GM12878 (cell line): Measurements from ENCODE around the gene MYO7A. TPM values are rescaled to one million over a fixed set of nuclear protein-coding genes. Genes with fewer than 3 reads are reported as not detected.

Experiments
- ATAC-seq: fragments of 200-7000 bp; cut with Tn5 transposase; 3 replicates; pipeline ENCODE4 v1.9.1; 2020; ENCODE audit warnings: mild to moderate bottlenecking, moderate library complexity
- BruUV-seq: library from RNA; stranded (reverse); fragments of 400-500 nt; replicated peaks from 2 replicates; lab custom pipeline; 2021; lab: Mats Ljungman, UMichigan
- CTCF ChIA-PET: fragments of 300-600 bp; sonication (Branson Sonifier 250); formaldehyde crosslinking; extraction: SDS; loops from one replicate; lab custom pipeline; 2021; ENCODE audit warnings: inconsistent platforms; lab: Yijun Ruan, JAX
- POLR2A ChIA-PET: fragments of 350-600 bp; formaldehyde crosslinking; extraction: SDS; loops from one replicate; lab custom pipeline; 2021; ENCODE audit warnings: inconsistent platforms; lab: Charles Lee
- RAD21 ChIA-PET: fragments of 300-600 bp; sonication (Branson Sonifier 250); formaldehyde crosslinking; loops from one replicate; lab custom pipeline; 2023; ENCODE audit warnings: antibody characterized with exemption; ENCODE audit not compliant: unreplicated experiment; lab: Charles Lee
- SMC1A ChIA-PET: fragments of 300-600 bp; sonication (Branson Sonifier 250); formaldehyde crosslinking; loops from one replicate; lab custom pipeline; 2023; ENCODE audit not compliant: unreplicated experiment, uncharacterized antibody; lab: Charles Lee
- DNase-seq: peaks from one replicate; pipeline ENCODE4 v3.0.0-alpha.2; 2011; ENCODE audit warnings: low read depth, low spot score
- FAIRE-seq: peaks from 3 replicates; lab custom pipeline; 2011; peaks lifted over from hg19 to GRCh38; lab: Jason Lieb, UNC
- H2AFZ ChIP-seq: 2 replicates; pipeline ENCODE4 v1.6.0; 2011; ENCODE audit warnings: low read depth, low read length, control low read depth; ENCODE audit not compliant: control insufficient read depth
- H3K27ac ChIP-seq: 2 replicates; pipeline ENCODE4 v1.5.1; 2011; ENCODE audit warnings: control low read depth; ENCODE audit not compliant: control insufficient read depth, insufficient read depth
- H3K27me3 ChIP-seq, 2 experiments: replicated peaks in 1 of 2; 2 replicates each; pipeline versions ENCODE4 v1.6.0 to v1.6.1; 2011; ENCODE audit warnings: low read length in 1 of 2; ENCODE audit not compliant: control insufficient read depth in 2 of 2, insufficient read depth in 2 of 2
- H3K36me3 ChIP-seq, 2 experiments: 2 replicates each; pipeline ENCODE4 v1.5.1; 2011; ENCODE audit warnings: low read length in 1 of 2; ENCODE audit not compliant: control insufficient read depth in 2 of 2, insufficient read depth in 2 of 2
- H3K4me1 ChIP-seq: 2 replicates; pipeline ENCODE4 v1.6.1; 2011; ENCODE audit warnings: mild to moderate bottlenecking, low read length, moderate library complexity, mixed read lengths; ENCODE audit not compliant: control insufficient read depth, insufficient read depth
- H3K4me2 ChIP-seq: 2 replicates; pipeline ENCODE4 v1.6.0; 2011; ENCODE audit warnings: control low read depth; ENCODE audit not compliant: control insufficient read depth, insufficient read depth
- H3K4me3 ChIP-seq: fragments of 200-600 bp; sonication (generic); 2 replicates; pipeline ENCODE4 v1.5.1; 2016
- H3K79me2 ChIP-seq: 2 replicates; pipeline ENCODE4 v1.6.0; 2011; ENCODE audit warnings: low read length; ENCODE audit not compliant: control insufficient read depth, insufficient read depth
- H3K9ac ChIP-seq: 2 replicates; pipeline ENCODE4 v1.8.0; 2011; ENCODE audit warnings: low read length, control low read depth, mixed read lengths; ENCODE audit not compliant: control insufficient read depth, insufficient read depth
- H3K9me3 ChIP-seq: replicated peaks from 3 replicates; pipeline ENCODE4 v1.5.1; 2011; ENCODE audit warnings: mild to moderate bottlenecking, low read length; ENCODE audit not compliant: control insufficient read depth, insufficient read depth
- H4K20me1 ChIP-seq: 2 replicates; pipeline ENCODE4 v1.6.0; 2011; ENCODE audit not compliant: control insufficient read depth, insufficient read depth
- CEBPB ChIP-seq, 2 experiments: fragments of 150-350 bp in 1 of 2; IDR thresholded peaks; 2 replicates each; pipeline ENCODE4 v1.6.1; 2012 to 2014; ENCODE audit warnings: low read depth in 2 of 2, low read length in 2 of 2, borderline replicate concordance in 1 of 2, inconsistent platforms in 1 of 2
- CHD1 ChIP-seq: IDR thresholded peaks from 2 replicates; pipeline ENCODE4 v1.6.1; 2012; ENCODE audit warnings: low read depth, low read length, improper control_type of control experiment
- ETV6 ChIP-seq, 2 experiments: fragments of 450-650 bp in 1 of 2; IDR thresholded peaks in 1 of 2; conservative IDR thresholded peaks in 1 of 2; 2 replicates each; pipeline ENCODE4 v1.6.1; 2014; ENCODE audit warnings: antibody characterized with exemption in 1 of 2, borderline replicate concordance in 1 of 2, low read depth in 1 of 2, mild to moderate bottlenecking in 1 of 2, moderate library complexity in 1 of 2
- GABPA ChIP-seq: IDR thresholded peaks from 2 replicates; pipeline ENCODE4 v1.6.1; 2014; ENCODE audit warnings: antibody characterized with exemption, low read depth, mild to moderate bottlenecking, inconsistent platforms
- IKZF2 ChIP-seq, 2 experiments: fragments of 450-650 bp; IDR thresholded peaks; 2 replicates each; pipeline ENCODE4 v1.6.1; 2017; ENCODE audit warnings: mild to moderate bottlenecking in 2 of 2, moderate library complexity in 2 of 2
- PAX8 ChIP-seq: fragments of 450-650 bp; IDR thresholded peaks from 2 replicates; pipeline ENCODE4 v1.6.1; 2017; ENCODE audit warnings: mild to moderate bottlenecking, moderate library complexity
- RAD51 ChIP-seq: fragments of 450-650 bp; IDR thresholded peaks from 2 replicates; pipeline ENCODE4 v1.6.1; 2016; ENCODE audit warnings: moderate library complexity, mild to moderate bottlenecking, inconsistent platforms
- SMAD5 ChIP-seq: IDR thresholded peaks from 2 replicates; pipeline ENCODE4 v1.6.1; 2016; ENCODE audit warnings: antibody characterized with exemption, low read depth
- SPI1 ChIP-seq: IDR thresholded peaks from 2 replicates; pipeline ENCODE4 v1.6.1; 2011; ENCODE audit warnings: low read depth, mild to moderate bottlenecking, low read length, moderate library complexity, borderline replicate concordance; ENCODE audit not compliant: insufficient read depth
- TCF3 ChIP-seq: IDR thresholded peaks from 2 replicates; pipeline ENCODE4 v1.6.1; 2012; ENCODE audit warnings: low read depth, mild to moderate bottlenecking, low read length, borderline replicate concordance; ENCODE audit not compliant: insufficient read depth
- WGBS: methylation state at CpG from one replicate; pipeline ENCODE4 v1.1.6; 2016; ENCODE audit warnings: low lambda C conversion rate; ENCODE audit not compliant: insufficient replicate concordance, insufficient coverage; ENCODE audit errors: missing lambda C conversion rate; 5-methylcytosine and 5-hydroxymethylcytosine counted together
- in situ Hi-C: fragments of 300-500 bp; cut with MboI; formaldehyde crosslinking; loops from 9 replicates; pipeline ENCODE4 v1.14.3; 2018; ENCODE audit warnings: mixed read lengths
- intact Hi-C: fragments of 100-400 bp; cut with micrococcal nuclease; formaldehyde crosslinking; loops from one replicate; pipeline ENCODE4 v1.14.2; 2022; ENCODE audit not compliant: unreplicated experiment
- polyA plus RNA-seq, 11 experiments: library from polyadenylated mRNA; depleted of rRNA in 4 of 11; unstranded in 6 of 11; stranded (reverse) in 5 of 11; fragments of >200 nt; fragmentation: Nextera tagmentation in 4 of 11; fragmentation: Illumina TruSeq in 1 of 11; extraction: Ambion mirVana in 4 of 11; extraction: Trizol in 1 of 11; gene quantifications; 1 replicate in 1 of 11; 2 replicates in 10 of 11; pipeline versions ENCODE4 v1.2.1 to v1.2.3, GENCODE V29; 2011 to 2016; ENCODE audit warnings: inconsistent platforms in 2 of 11, missing spikeins in 2 of 11, low read depth in 1 of 11
- total RNA-seq, 4 experiments: library from RNA; depleted of rRNA in 3 of 4; stranded (reverse); fragments of >200 nt in 3 of 4; fragmentation: Illumina TruSeq in 1 of 4; extraction: Trizol in 1 of 4; gene quantifications; 2 replicates each; pipeline versions ENCODE4 v1.2.1 to v1.2.3, GENCODE V29; 2013 to 2021
- TF ChIP-seq, protein P1 (sequence below): fragments of 450-650 bp; IDR thresholded peaks from 2 replicates; pipeline ENCODE4 v1.6.1; 2014; ENCODE audit warnings: mild to moderate bottlenecking
- TF ChIP-seq, protein P2 (sequence below): fragments of 450-650 bp; IDR thresholded peaks from 2 replicates; pipeline ENCODE4 v1.6.1; 2017; ENCODE audit warnings: mild to moderate bottlenecking, low read depth, inconsistent platforms; ENCODE audit not compliant: poor library complexity, severe bottlenecking

MYO7A gene
- total and polyA plus RNA-seq, 10 of the 15 experiments (the other 5 are each of a cell fraction or from before 2014, with no cell fraction given), result 0.01 to 0.21 (median 0.04) TPM; not detected in 6

DNA sequence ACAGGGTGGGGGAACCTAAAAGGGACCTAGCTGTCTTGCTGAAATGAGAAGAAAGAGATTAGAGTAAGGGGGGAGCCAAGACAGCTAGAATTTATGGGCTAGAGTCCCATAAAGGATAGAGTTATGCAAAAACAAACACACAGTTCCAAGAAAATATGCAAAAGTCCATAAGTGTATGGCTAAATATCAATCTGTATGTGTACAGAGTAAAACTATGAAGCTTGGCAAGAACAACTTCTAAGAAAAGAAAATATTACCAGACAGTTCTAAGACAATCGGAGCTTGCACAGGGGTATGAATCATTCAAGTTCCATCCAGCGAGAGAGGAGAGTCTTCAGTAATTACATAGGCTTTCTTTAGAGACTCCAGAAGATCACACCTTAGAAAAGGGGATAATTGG is 131.6 kb downstream of the MYO7A start:
- WGBS, result 63% methylated on average over 2 of the region's 2 CpGs

DNA sequence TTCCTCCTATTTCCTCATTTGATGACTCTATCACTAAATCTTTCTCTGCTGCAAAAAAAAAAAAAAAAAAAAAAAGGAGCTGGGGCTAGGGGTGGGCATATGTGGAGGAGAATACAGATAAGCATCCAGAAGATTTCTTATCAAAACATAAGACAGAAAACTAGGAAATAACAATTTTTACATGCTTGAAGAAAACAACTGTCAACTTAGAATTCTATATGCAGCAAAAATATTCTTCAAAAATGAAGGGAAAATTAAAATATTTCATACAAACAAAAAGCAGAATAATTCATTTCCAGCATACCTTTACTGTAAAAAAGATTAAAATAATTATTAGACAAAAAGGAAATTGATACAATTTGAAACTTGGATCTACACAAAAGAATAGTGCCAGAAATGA is 134.8 kb downstream of the MYO7A start:
- CTCF ChIA-PET, result interaction anchor here (0.5 to 0.8 kb wide), 3 partner anchors 13 to 235 kb away, joined by 3 to 5 read pairs (median 3); no protein-coding TSS in a partner anchor
- intact Hi-C loops (no loop called here), in situ Hi-C loops (no loop called here)
- no peak for DNase-seq
- no peak overlapping the region for H3K27ac ChIP-seq
- H3K4me1 ChIP-seq, result no peaks in the 10 kb centered on the region
- no peak overlapping the region for H2AFZ ChIP-seq
- no peaks in the 10 kb centered on the region for H4K20me1 ChIP-seq
- no peaks in the 10 kb centered on the region for H3K36me3 ChIP-seq
- no peak overlapping the region for H3K4me2 ChIP-seq
- POLR2A ChIA-PET, result interaction anchor here (0.6 kb wide), 1 partner anchor 45 kb away, joined by 5 read pairs; no protein-coding TSS in a partner anchor
- RAD21 ChIA-PET, result no interaction called here
- no peaks in the 10 kb centered on the region for H3K79me2 ChIP-seq
- SMC1A ChIA-PET, result interaction anchor here (1.9 kb wide), 1 partner anchor 8 kb away, joined by 6 read pairs; no protein-coding TSS in a partner anchor
- BruUV-seq, result no TSS peak
- peaks cover 1% of the 10 kb centered on the region; the same call in 2 of the 3 replicates for H3K9me3 ChIP-seq
- FAIRE-seq, result no peak
- H3K27me3 ChIP-seq, result peaks cover 0 to 2% of the 10 kb centered on the region in 2 experiments; a peak in 1 of 4 replicates
- H3K9ac ChIP-seq, result no peak overlapping the region
- no peak overlapping the region for H3K4me3 ChIP-seq
- ATAC-seq, result no peak
- TF ChIP-seq CEBPB (IDR thresholded peaks at IDR 0.05; ENCODE audit: borderline replicate concordance in 1 of 2, low read depth in 2 of 2, low read length in 2 of 2) (no peak), ETV6 (conservative IDR thresholded peaks at IDR 0.05 in 1 of 2, IDR thresholded peaks at IDR 0.05 in 1 of 2; ENCODE audit: borderline replicate concordance in 1 of 2, low read depth in 1 of 2) (no peak), IKZF2 (IDR thresholded peaks at IDR 0.05) (no peak), SPI1 (no peak), TCF3 (no peak), CHD1 (no peak), PAX8 (no peak), SMAD5 (no peak), GABPA (no peak)
- TF ChIP-seq, protein P1, sequence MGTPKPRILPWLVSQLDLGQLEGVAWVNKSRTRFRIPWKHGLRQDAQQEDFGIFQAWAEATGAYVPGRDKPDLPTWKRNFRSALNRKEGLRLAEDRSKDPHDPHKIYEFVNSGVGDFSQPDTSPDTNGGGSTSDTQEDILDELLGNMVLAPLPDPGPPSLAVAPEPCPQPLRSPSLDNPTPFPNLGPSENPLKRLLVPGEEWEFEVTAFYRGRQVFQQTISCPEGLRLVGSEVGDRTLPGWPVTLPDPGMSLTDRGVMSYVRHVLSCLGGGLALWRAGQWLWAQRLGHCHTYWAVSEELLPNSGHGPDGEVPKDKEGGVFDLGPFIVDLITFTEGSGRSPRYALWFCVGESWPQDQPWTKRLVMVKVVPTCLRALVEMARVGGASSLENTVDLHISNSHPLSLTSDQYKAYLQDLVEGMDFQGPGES, result no peak
- TF ChIP-seq, protein P2, sequence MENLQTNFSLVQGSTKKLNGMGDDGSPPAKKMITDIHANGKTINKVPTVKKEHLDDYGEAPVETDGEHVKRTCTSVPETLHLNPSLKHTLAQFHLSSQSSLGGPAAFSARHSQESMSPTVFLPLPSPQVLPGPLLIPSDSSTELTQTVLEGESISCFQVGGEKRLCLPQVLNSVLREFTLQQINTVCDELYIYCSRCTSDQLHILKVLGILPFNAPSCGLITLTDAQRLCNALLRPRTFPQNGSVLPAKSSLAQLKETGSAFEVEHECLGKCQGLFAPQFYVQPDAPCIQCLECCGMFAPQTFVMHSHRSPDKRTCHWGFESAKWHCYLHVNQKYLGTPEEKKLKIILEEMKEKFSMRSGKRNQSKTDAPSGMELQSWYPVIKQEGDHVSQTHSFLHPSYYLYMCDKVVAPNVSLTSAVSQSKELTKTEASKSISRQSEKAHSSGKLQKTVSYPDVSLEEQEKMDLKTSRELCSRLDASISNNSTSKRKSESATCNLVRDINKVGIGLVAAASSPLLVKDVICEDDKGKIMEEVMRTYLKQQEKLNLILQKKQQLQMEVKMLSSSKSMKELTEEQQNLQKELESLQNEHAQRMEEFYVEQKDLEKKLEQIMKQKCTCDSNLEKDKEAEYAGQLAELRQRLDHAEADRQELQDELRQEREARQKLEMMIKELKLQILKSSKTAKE, result no peak

More for the DNA sequence above, 131.6 kb downstream of the MYO7A start:
- ATAC-seq (no peak), FAIRE-seq (no peak), DNase-seq (no peak)
- Histone ChIP-seq H3K27ac (no peak overlapping the region), H4K20me1 (no peaks in the 10 kb centered on the region), H3K79me2 (no peaks in the 10 kb centered on the region), H3K9ac (no peak overlapping the region), H3K9me3 (peaks cover 1% of the 10 kb centered on the region; the same call in 2 of the 3 replicates), H3K4me2 (no peak overlapping the region), H3K27me3 (peaks cover 0 to 2% of the 10 kb centered on the region in 2 experiments; a peak in 1 of 4 replicates), H3K4me3 (no peak overlapping the region), H3K36me3 (no peaks in the 10 kb centered on the region), H3K4me1 (no peaks in the 10 kb centered on the region), H2AFZ (no peak overlapping the region)
- POLR2A ChIA-PET, result no interaction called here
- TF ChIP-seq, protein P1, result no peak
- TF ChIP-seq RAD51, result no peak
- RAD21 ChIA-PET, result no interaction called here
- BruUV-seq, result no TSS peak
- SMC1A ChIA-PET, result interaction anchor here (0.9 to 1.4 kb wide), 2 partner anchors 26 to 297 kb away, joined by 3 to 4 read pairs; no protein-coding TSS in a partner anchor
- in situ Hi-C loops, result no loop called here
- intact Hi-C loops, result no loop called here
- CTCF ChIA-PET, result interaction anchor here (0.6 kb wide), 1 partner anchor 229 kb away, joined by 3 read pairs; no protein-coding TSS in a partner anchor
